NCI-H82 (cell line): ENCODE data around the gene CD82.

Experiments used
- DNase-seq: peaks from one replicate; lab custom pipeline; 2025; lab: John Stamatoyannopoulos, UW

The CD82 gene

GRCh38 chr11:44601471-44602370 lies 36.3 kb downstream of the CD82 start:
- DNase-seq = no peak

- DNase-seq = no peak
Measured at GRCh38 chr11:44602891-44603310, 37.4 kb downstream of the CD82 start.

- DNase-seq = no peak
Measured at GRCh38 chr11:44604171-44604581, 38.7 kb downstream of the CD82 start.

GRCh38 chr11:44605068-44605708 lies 39.7 kb downstream of the CD82 start:
- DNase-seq = no peak

GRCh38 chr11:44605965-44606364 lies 40.5 kb downstream of the CD82 start:
- DNase-seq = no peak

GRCh38 chr11:44606472-44606871 lies 41.0 kb downstream of the CD82 start:
- peak; percentile 39 for DNase-seq

- no peak for DNase-seq
Measured at GRCh38 chr11:44607319-44607962, 42.0 kb downstream of the CD82 start.

- DNase-seq = no peak
Measured at GRCh38 chr11:44607987-44608386, 42.5 kb downstream of the CD82 start.

GRCh38 chr11:44608651-44608990 lies 43.2 kb downstream of the CD82 start:
- no peak for DNase-seq

- no peak for DNase-seq
Measured at GRCh38 chr11:44608991-44609782, 43.7 kb downstream of the CD82 start.

- no peak for DNase-seq
Measured at GRCh38 chr11:44609783-44610155, 44.3 kb downstream of the CD82 start.

GRCh38 chr11:44610186-44610955 lies 44.9 kb downstream of the CD82 start:
- DNase-seq = no peak

GRCh38 chr11:44611088-44611487 lies 45.6 kb downstream of the CD82 start:
- DNase-seq = no peak

- DNase-seq = no peak
Measured at GRCh38 chr11:44611687-44612434, 46.4 kb downstream of the CD82 start.

GRCh38 chr11:44613153-44613552 lies 47.7 kb downstream of the CD82 start:
- DNase-seq = no peak

- DNase-seq = no peak
Measured at GRCh38 chr11:44614281-44614775, 48.9 kb downstream of the CD82 start.

- no peak for DNase-seq
Measured at GRCh38 chr11:44615041-44615755, 49.7 kb downstream of the CD82 start.

GRCh38 chr11:44615913-44616791 lies 50.7 kb downstream of the CD82 start:
- no peak for DNase-seq
